Measurements from ENCODE around the gene PLCL2. TPM values are rescaled to one million over a fixed set of nuclear protein-coding genes. Genes with fewer than 3 reads are reported as not detected.

The PLCL2 gene
- total and polyA plus RNA-seq, 2 donors (not counting 3 experiments of a cell fraction or from before 2014, with no cell fraction given), result 2.3 to 10.7 TPM

DNA sequence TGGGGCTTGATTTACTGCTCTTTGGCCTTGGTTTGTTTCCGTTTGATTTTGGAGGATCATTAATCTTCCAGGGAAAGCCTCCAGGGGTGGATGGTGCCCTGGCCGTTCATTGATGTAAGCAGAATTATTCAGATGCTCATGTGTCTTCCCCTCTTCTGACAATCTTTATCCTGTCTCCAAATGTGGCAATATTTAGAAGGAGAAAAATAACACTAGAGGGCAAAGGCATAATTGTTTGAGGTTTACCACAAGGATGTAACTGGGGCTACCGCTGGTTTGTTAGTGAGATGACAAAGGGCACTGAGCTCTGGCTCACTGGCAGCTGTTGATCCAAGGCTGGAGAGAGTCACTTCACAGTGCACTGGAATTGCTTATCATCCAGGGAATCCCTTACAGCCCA, 18.2 kb upstream of the PLCL2 start:
- Histone ChIP-seq H3K9ac (replicated peaks; ENCODE audit: extremely low read depth, insufficient read depth, low read length) (no peak overlapping the region), H2AFZ (ENCODE audit: low read depth, low read length) (no peak overlapping the region), H3K4me1 (ENCODE audit: control insufficient read depth, extremely low read depth, insufficient read depth, low read length) (peaks cover 23% of the 10 kb centered on the region), H3K36me3 (ENCODE audit: control insufficient read depth in 2 of 2, extremely low read depth in 1 of 2, insufficient read depth in 2 of 2, low read length in 2 of 2) (no peaks in the 10 kb centered on the region), H3K9me1 (replicated peaks; ENCODE audit: control insufficient read depth, extremely low read depth, insufficient read depth, low read length) (no peaks in the 10 kb centered on the region), H3K79me2 (ENCODE audit: control insufficient read depth, insufficient read depth, low read length) (no peaks in the 10 kb centered on the region), H3K4me3 (replicated peaks in 1 of 3; ENCODE audit: insufficient read depth in 1 of 3, low read depth in 1 of 3, low read length in 3 of 3) (no peak overlapping the region), H3K9me3 (replicated peaks; ENCODE audit: control insufficient read depth, insufficient read depth, low read length) (no peaks in the 10 kb centered on the region), H3K27me3 (ENCODE audit: control insufficient read depth in 2 of 2, insufficient read depth in 2 of 2, low read length in 2 of 2) (no peaks in the 10 kb centered on the region), H4K20me1 (replicated peaks; ENCODE audit: control insufficient read depth, extremely low read depth, insufficient read depth, low read length) (no peaks in the 10 kb centered on the region), H3K27ac (ENCODE audit: insufficient read depth, low read depth, low read length) (no peak overlapping the region), H3K4me2 (ENCODE audit: insufficient read depth, low read length) (no peak overlapping the region)
- DNase-seq (ENCODE audit: low read depth, low spot score) (no peak), FAIRE-seq (no peak)
- no TSS peak for BruUV-seq (replicated peaks)
- ChIA-PET POLR2A (no interaction called here), CTCF (interaction anchor here (1.6 to 1.8 kb wide), 2 partner anchors 18 to 38 kb away, joined by 4 to 7 read pairs; partner anchors contain the start of gene PLCL2)
- no peak for TF ChIP-seq FOS (IDR thresholded peaks at IDR 0.05; ENCODE audit: borderline replicate concordance, insufficient read depth, low read length)
- intact Hi-C loops (cut with micrococcal nuclease) (no loop called here), dilution Hi-C loops (cut with MboI; ENCODE audit: extremely low pct_ligation_motif_present, low sequenced_read_pairs) (no loop called here)

DNA sequence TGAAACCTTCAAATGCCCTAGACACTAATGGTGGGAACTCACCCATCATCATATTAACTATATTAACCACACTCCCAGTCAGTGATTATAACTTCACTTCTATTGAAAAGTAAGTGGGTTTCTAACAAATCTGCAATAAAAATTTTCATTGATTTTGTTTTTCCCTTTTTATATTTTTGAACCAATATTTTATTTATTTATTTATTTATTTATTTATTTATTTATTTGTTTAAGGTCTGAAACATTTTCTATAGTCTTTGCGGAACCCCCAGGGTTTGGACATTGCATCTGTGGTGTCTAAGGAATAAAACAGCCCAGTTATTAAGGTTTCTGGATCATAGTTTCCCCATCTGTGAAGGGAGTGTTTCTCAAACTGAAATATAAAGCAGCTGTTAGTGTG, 16.2 kb upstream of the PLCL2 start:
- dilution Hi-C loops (cut with MboI; ENCODE audit: extremely low pct_ligation_motif_present, low sequenced_read_pairs), result no loop called here
- CTCF ChIA-PET, result interaction anchor here (1.8 to 1.9 kb wide), 2 partner anchors 16 to 40 kb away, joined by 6 to 7 read pairs; partner anchors contain the start of gene PLCL2
- Histone ChIP-seq H3K4me3 (replicated peaks in 1 of 3; ENCODE audit: insufficient read depth in 1 of 3, low read depth in 1 of 3, low read length in 3 of 3) (no peak overlapping the region), H2AFZ (ENCODE audit: low read depth, low read length) (no peak overlapping the region), H3K9ac (replicated peaks; ENCODE audit: extremely low read depth, insufficient read depth, low read length) (no peak overlapping the region), H3K79me2 (ENCODE audit: control insufficient read depth, insufficient read depth, low read length) (no peaks in the 10 kb centered on the region), H3K27me3 (ENCODE audit: control insufficient read depth in 2 of 2, insufficient read depth in 2 of 2, low read length in 2 of 2) (no peaks in the 10 kb centered on the region), H4K20me1 (replicated peaks; ENCODE audit: control insufficient read depth, extremely low read depth, insufficient read depth, low read length) (no peaks in the 10 kb centered on the region), H3K36me3 (ENCODE audit: control insufficient read depth in 2 of 2, extremely low read depth in 1 of 2, insufficient read depth in 2 of 2, low read length in 2 of 2) (no peaks in the 10 kb centered on the region), H3K4me1 (ENCODE audit: control insufficient read depth, extremely low read depth, insufficient read depth, low read length) (peaks cover 26% of the 10 kb centered on the region), H3K27ac (ENCODE audit: insufficient read depth, low read depth, low read length) (no peak overlapping the region), H3K4me2 (ENCODE audit: insufficient read depth, low read length) (no peak overlapping the region), H3K9me3 (replicated peaks; ENCODE audit: control insufficient read depth, insufficient read depth, low read length) (no peaks in the 10 kb centered on the region), H3K9me1 (replicated peaks; ENCODE audit: control insufficient read depth, extremely low read depth, insufficient read depth, low read length) (no peaks in the 10 kb centered on the region)
- BruUV-seq (replicated peaks), result no TSS peak
- no peak for DNase-seq (ENCODE audit: low read depth, low spot score)
- TF ChIP-seq GATA2 (IDR thresholded peaks at IDR 0.05; ENCODE audit: insufficient read depth, insufficient read length, low read depth, low read length) (no peak), EZH2 (IDR thresholded peaks at IDR 0.05; ENCODE audit: borderline replicate concordance, low read depth, low read length, severe bottlenecking) (no peak), POLR2A (IDR thresholded peaks at IDR 0.05; ENCODE audit: low read depth, low read length) (no peak), JUN (IDR thresholded peaks at IDR 0.05; ENCODE audit: borderline replicate concordance, insufficient read depth, insufficient read length, low read depth) (no peak), FOS (IDR thresholded peaks at IDR 0.05; ENCODE audit: borderline replicate concordance, insufficient read depth, low read length) (no peak), POLR2AphosphoS5 (IDR thresholded peaks at IDR 0.05; ENCODE audit: insufficient read depth, low read depth, low read length) (no peak), MYC (IDR thresholded peaks at IDR 0.05; ENCODE audit: low read depth, low read length) (no peak)
- TF ChIP-seq, protein P1, sequence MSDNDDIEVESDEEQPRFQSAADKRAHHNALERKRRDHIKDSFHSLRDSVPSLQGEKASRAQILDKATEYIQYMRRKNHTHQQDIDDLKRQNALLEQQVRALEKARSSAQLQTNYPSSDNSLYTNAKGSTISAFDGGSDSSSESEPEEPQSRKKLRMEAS (IDR thresholded peaks at IDR 0.05; ENCODE audit: insufficient read depth, insufficient read length), result no peak
- TF ChIP-seq, protein P2, sequence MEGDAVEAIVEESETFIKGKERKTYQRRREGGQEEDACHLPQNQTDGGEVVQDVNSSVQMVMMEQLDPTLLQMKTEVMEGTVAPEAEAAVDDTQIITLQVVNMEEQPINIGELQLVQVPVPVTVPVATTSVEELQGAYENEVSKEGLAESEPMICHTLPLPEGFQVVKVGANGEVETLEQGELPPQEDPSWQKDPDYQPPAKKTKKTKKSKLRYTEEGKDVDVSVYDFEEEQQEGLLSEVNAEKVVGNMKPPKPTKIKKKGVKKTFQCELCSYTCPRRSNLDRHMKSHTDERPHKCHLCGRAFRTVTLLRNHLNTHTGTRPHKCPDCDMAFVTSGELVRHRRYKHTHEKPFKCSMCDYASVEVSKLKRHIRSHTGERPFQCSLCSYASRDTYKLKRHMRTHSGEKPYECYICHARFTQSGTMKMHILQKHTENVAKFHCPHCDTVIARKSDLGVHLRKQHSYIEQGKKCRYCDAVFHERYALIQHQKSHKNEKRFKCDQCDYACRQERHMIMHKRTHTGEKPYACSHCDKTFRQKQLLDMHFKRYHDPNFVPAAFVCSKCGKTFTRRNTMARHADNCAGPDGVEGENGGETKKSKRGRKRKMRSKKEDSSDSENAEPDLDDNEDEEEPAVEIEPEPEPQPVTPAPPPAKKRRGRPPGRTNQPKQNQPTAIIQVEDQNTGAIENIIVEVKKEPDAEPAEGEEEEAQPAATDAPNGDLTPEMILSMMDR (IDR thresholded peaks at IDR 0.05; ENCODE audit: extremely low read depth in 1 of 2, insufficient read depth in 1 of 2, low read depth in 1 of 2, low read length in 2 of 2), result no peak
- POLR2A ChIA-PET, result no interaction called here
- no peak for FAIRE-seq
- intact Hi-C loops (cut with micrococcal nuclease), result no loop called here
